Adrenal gland (tissue), 12 donors: ENCODE results near the gene DNASE1L3. TPM values are rescaled to one million over a fixed set of nuclear protein-coding genes. Genes with fewer than 3 reads are reported as not detected.
A peak's percentile ranks its signal among the peaks of the same experiment; 100 is the strongest.

Experiments
- DNase-seq, 7 donors: peaks; one replicate each; pipeline ENCODE4 v3.0.0-alpha.2; 2019 to 2020
- H3K27ac ChIP-seq, 5 donors: fragments of 200-600 bp; sonication (generic) in 4 of 5; 1 replicate in 3 of 5; 2 replicates in 2 of 5; pipeline versions ENCODE4 v1.5.1 to v1.8.0; 2016 to 2020; ENCODE audit warnings: mild to moderate bottlenecking in 1 of 5
- H3K27me3 ChIP-seq: fragments of 200-600 bp; 2 replicates; pipeline ENCODE4 v1.8.0; 2021
- H3K36me3 ChIP-seq, 2 donors: fragments of 200-600 bp; replicated peaks in 1 of 2; 1 replicate in 1 of 2; 2 replicates in 1 of 2; pipeline versions ENCODE4 v1.5.1 to v1.8.0; 2018 to 2022
- H3K4me1 ChIP-seq, 2 donors: fragments of 200-600 bp; replicated peaks in 1 of 2; 1 replicate in 1 of 2; 2 replicates in 1 of 2; pipeline versions ENCODE4 v1.5.1 to v1.8.0; 2018 to 2021
- H3K4me3 ChIP-seq, 4 donors: fragments of 200-600 bp; sonication (generic) in 3 of 4; one replicate each; pipeline ENCODE4 v1.5.1; 2016 to 2018
- H3K9me3 ChIP-seq, 3 donors: fragments of 200-600 bp; sonication (generic) in 1 of 3; replicated peaks in 1 of 3; 1 replicate in 2 of 3; 2 replicates in 1 of 3; pipeline versions ENCODE4 v1.5.1 to v1.8.0; 2016 to 2021
- POLR2A ChIP-seq, 2 donors: fragments of 450-650 bp; IDR thresholded peaks; one replicate each; pipeline ENCODE4 v1.6.1; 2017; ENCODE audit warnings: antibody characterized with exemption in 2 of 2, mild to moderate bottlenecking in 2 of 2, moderate library complexity in 1 of 2
- WGBS, 4 donors: extraction: QIAGEN DNeasy Blood & Tissue Kit in 2 of 4; methylation state at CpG; one replicate each; pipeline versions ENCODE4 v1.1.5 to v1.1.7; 2013 to 2017; 5-methylcytosine and 5-hydroxymethylcytosine counted together
- intact Hi-C, 2 donors: fragments of 100-400 bp; cut with DNase I; formaldehyde crosslinking; loops; one replicate each; pipeline versions ENCODE4 v1.14.1 to v1.15.0; 2022 to 2023
- polyA plus RNA-seq, 3 donors: library from polyadenylated mRNA; stranded (reverse); fragments of 200-250 nt in 2 of 3; fragments of 350-450 nt in 1 of 3; fragmentation: Illumina TruSeq in 1 of 3; extraction: RNeasy Lipid Tissue Mini Kit (QIAGEN cat#74804) in 1 of 3; gene quantifications; one replicate each; pipeline ENCODE4 v1.2.3, GENCODE V29; 2013 to 2014
- total RNA-seq, 9 donors: library from RNA; depleted of rRNA in 4 of 9; stranded (reverse); fragments of >200 nt in 4 of 9; fragments of 120-200 nt in 1 of 9; fragmentation: NEBNext Ultra II Directional in 1 of 9; extraction: Animal tissue kit (Norgen Biotek cat#: 25700) in 1 of 9; gene quantifications; one replicate each; pipeline versions ENCODE4 v1.1.0 to v1.2.4, GENCODE V29; 2013 to 2023
- TF ChIP-seq, protein P1 (sequence below), 6 experiments: fragments of 450-650 bp in 4 of 6; fragments of 200-600 bp in 2 of 6; sonication (generic) in 1 of 6; IDR thresholded peaks; 1 replicate in 5 of 6; 2 replicates in 1 of 6; pipeline versions ENCODE4 v1.5.1 to v1.8.0; 2016 to 2021; ENCODE audit warnings: antibody characterized with exemption in 6 of 6, mild to moderate bottlenecking in 2 of 6, moderate library complexity in 1 of 6
- donor health status: healthy with polysubstance abuse.
- donor health status: Bipolar disorder and iron deficiency.
- donor health status: DM: yes; HTN: yes; CAD: no.
- donor health status: DM: no; HTN: no; CAD: no.
- donor health status: DM: no; HTN: no; CAD: no.
- donor health status: DM: yes; HTN: yes; CAD: no.

Gene DNASE1L3
- total and polyA plus RNA-seq, 12 donors: 23.8 to 83.9 (median 55.3) TPM

DNA sequence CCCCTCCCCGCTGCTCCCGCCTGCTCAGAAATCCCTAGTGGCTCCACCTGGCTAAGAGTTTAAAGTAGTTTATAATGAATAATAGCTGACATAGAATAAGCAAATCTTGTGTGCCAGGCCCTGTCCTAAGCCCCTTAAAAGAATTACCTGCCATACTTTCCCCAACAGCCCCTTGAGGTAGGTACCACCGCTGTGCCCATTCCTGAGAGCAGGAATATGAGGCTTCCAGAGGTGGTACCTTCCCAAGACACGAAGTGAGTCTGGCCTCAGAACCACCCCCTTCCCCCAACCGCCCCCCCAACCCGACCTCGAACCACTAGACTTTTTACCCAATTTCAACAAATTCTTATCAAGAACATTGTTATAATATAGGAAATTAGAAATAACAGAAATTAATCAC is 28.1 kb upstream of the DNASE1L3 start:
- no peak for DNase-seq
- WGBS, 4 donors: 53 to 69% (median 62%) methylated on average over 7 of the region's 7 CpGs
- no peaks in the 10 kb centered on the region for H3K9me3 ChIP-seq
- H3K4me3 ChIP-seq: peak overlapping the region in 1 of 4 donors; percentile 89
- H3K27ac ChIP-seq: peak overlapping the region in 1 of 5 donors; percentile 90
- TF ChIP-seq, protein P1, sequence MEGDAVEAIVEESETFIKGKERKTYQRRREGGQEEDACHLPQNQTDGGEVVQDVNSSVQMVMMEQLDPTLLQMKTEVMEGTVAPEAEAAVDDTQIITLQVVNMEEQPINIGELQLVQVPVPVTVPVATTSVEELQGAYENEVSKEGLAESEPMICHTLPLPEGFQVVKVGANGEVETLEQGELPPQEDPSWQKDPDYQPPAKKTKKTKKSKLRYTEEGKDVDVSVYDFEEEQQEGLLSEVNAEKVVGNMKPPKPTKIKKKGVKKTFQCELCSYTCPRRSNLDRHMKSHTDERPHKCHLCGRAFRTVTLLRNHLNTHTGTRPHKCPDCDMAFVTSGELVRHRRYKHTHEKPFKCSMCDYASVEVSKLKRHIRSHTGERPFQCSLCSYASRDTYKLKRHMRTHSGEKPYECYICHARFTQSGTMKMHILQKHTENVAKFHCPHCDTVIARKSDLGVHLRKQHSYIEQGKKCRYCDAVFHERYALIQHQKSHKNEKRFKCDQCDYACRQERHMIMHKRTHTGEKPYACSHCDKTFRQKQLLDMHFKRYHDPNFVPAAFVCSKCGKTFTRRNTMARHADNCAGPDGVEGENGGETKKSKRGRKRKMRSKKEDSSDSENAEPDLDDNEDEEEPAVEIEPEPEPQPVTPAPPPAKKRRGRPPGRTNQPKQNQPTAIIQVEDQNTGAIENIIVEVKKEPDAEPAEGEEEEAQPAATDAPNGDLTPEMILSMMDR (IDR thresholded peaks at IDR 0.05): no peak
- no peak for TF ChIP-seq POLR2A (IDR thresholded peaks at IDR 0.05)
- H3K4me1 ChIP-seq: peaks cover 8 to 31% of the 10 kb centered on the region in 2 donors
- no peaks in the 10 kb centered on the region for H3K27me3 ChIP-seq
- intact Hi-C loops: loop anchor here in 1 of 2 donors (5.0 kb wide), 1 partner anchor 58 kb away; no protein-coding TSS in a partner anchor
- H3K36me3 ChIP-seq: no peaks in the 10 kb centered on the region

DNA sequence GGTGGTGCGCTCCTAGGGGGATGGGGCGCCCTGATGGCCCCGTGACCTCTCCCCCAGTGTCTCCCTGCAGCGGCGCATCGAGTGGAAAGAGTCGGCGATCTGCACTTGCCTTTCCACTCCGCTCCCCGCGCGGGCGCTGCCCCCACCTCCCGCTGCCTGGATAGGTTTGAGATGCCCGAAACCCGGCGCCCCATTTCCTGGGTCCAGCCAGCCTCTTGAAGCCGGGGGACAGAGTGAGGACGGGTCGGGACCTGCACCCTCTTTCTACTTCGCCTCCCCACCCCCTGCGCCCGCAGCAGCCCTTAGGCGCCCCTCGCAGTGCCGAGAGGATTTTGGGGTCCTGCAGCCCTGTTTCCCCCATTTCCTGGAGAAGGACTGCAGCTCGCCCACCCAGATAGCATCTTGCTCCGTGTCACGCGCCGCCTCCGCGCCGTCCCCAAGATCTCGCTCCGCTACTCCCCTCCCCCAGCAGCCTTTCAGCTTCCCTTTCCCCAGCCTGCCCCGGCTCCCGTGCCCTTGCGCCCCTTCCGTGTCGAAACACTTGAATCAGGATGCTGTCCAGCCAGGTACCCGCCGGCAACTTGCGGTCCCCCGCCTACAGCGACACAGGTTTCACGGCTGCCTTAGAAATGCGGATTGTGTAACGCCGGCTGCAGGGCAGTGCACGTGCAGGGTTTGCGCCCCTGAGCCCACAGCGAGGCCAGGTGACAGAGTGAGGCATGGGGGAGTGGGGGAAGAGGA is 27.3 kb upstream of the DNASE1L3 start:
- intact Hi-C loops: loop anchor here in 1 of 2 donors (5.0 kb wide), 1 partner anchor 59 kb away; no protein-coding TSS in a partner anchor
- no peaks in the 10 kb centered on the region for H3K36me3 ChIP-seq
- no peaks in the 10 kb centered on the region for H3K9me3 ChIP-seq
- H3K4me1 ChIP-seq: peaks cover 8 to 31% of the 10 kb centered on the region in 2 donors
- peak overlapping the region; percentile 72 to 89 (median 76) for H3K4me3 ChIP-seq
- DNase-seq: peak; percentile 65 to 80 (median 75)
- 0 to 3% (median 1%) methylated on average over 23 to 53 of the region's 53 CpGs for WGBS, 4 donors
- H3K27me3 ChIP-seq: no peaks in the 10 kb centered on the region
- peak overlapping the region in 4 of 5 donors; percentile 68 to 90 (median 76) for H3K27ac ChIP-seq
- TF ChIP-seq, protein P1 (IDR thresholded peaks at IDR 0.05): no peak
- TF ChIP-seq POLR2A (IDR thresholded peaks at IDR 0.05): no peak

DNA sequence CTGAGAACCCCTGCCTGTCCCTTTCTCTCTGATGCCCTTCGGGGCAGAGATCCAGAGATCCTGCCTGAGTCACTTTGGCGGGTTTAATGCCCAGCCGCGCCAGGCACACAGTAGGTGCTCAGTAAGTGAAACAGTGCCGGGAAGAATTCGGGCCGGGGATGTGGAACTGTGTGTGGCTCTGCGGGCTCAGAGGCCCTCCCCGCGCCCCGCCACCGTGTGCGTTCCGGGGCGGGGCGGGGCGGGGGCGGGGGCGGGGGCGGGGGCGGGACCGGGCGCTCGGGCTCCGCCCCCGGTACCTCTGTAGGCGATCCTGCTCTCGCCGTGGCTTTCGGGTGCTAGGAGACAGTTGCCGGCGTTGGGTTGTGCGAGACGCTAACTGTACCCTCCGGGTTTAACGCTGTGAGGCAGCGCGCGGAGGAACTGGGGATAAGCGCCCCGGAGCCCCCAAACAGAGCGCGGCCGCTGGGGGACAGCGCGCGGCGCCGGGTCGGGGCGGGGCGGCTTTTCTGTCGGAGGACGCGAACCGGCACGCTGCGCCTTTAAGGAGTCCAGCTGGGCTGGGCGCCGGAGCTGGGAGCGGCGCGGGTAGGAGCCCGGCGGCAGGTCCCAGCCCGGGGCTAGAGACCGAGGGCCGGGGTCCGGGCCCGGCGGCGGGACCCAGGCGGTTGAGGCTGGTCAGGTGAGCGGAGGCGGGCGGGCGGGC is 26.6 kb upstream of the DNASE1L3 start, which contains the start of gene ABHD6:
Gene ABHD6 (plus strand): TSS at position 555 of the 703 bp plus-strand sequence. CDS start 18,795 bp downstream, outside the sequence.
- 0 to 3% (median 2%) methylated on average over 12 to 77 of the region's 77 CpGs for WGBS, 4 donors
- Histone ChIP-seq H3K36me3 (no peaks in the 10 kb centered on the region), H3K27me3 (no peaks in the 10 kb centered on the region), H3K4me1 (peaks cover 8 to 31% of the 10 kb centered on the region in 2 donors), H3K4me3 (peak within 1 kb of the TSS; percentile 72 to 89 (median 76)), H3K27ac (peak within 1 kb of the TSS in 4 of 5 donors; percentile 68 to 90 (median 76)), H3K9me3 (no peaks in the 10 kb centered on the region)
- peak; percentile 20 to 53 for TF ChIP-seq POLR2A (IDR thresholded peaks at IDR 0.05)
- TF ChIP-seq, protein P1 (IDR thresholded peaks at IDR 0.05): peak in 1 of 6 experiments; percentile 32
- intact Hi-C loops: loop anchor here in 1 of 2 donors (5.0 kb wide), 1 partner anchor 60 kb away; no protein-coding TSS in a partner anchor
- DNase-seq: peak; percentile 69 to 83 (median 77)
